GM21515 (cell line): Measurements from ENCODE around the gene LCOR.
"Not testable (repeated sequence)": the region's sequence is repeated elsewhere in the genome, so short reads cannot be mapped to it uniquely, and the experiment has no call there.

Experiments
- ATAC-seq: cut with Tn5 transposase; IDR thresholded peaks from one replicate; pipeline ENCODE4 v1.9.1; 2021; ENCODE audit not compliant: unreplicated experiment

LCOR gene

DNA sequence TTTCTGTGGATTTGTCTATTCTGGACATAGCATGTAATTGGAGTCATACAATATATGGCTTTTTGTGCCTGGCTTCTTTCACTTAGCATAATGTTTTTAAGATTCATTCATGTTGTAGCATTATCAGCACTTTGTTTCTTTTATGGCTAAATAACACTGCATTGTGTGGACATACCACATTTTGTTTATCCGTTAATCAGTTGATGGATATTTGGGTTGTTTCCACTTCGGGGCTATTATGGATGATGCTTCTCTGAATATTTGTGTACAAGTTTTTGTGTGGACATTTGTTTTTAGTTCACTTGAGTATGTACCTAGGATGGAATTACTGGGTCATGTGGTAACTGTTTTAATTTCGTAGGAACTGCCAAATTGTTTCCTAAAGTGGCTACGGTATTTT lies 6.4 kb downstream of the LCOR start:
- no peak for ATAC-seq

GRCh38 chr10:96840841-96841518 lies 8.9 kb downstream of the LCOR start:
- ATAC-seq = no peak

DNA sequence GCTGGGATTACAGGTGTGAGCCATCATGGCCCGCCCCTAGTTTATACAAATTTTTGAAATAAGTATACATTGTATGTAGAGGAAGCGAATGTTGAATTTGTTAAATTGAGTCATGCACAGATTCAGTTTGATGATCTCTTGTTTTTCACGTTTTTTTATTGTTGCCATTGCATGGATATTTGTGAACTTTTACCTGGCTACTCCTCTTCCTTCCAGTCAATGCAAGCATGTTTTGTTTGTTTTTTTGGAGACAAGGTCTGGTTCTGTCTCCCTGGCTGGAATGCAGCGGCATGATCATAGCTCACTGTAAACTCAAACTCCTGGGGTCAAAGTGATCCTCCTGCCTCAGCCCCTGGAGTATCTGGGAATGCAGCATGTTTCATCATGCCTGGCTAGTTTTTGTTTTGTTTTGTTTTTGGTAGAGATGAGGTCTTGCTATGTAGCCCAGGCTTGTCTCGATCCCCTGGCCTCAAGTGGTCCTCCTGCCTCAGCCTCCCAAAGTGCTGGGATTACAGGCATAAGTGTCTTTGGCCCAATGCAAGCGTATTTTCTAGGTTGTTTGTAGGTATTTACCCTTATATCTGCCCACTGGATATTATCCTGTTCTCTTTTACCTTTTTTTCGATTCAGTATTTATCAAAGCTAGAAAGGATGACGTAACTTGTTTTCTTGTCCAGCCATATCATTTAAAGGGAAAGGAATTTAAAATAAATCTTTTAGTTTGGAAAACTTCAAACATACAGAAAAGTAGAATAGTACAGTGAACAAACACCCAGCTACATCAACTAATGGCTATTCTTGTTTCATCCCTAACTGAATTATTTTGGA lies 11.0 kb downstream of the LCOR start:
- ATAC-seq = no peak

DNA sequence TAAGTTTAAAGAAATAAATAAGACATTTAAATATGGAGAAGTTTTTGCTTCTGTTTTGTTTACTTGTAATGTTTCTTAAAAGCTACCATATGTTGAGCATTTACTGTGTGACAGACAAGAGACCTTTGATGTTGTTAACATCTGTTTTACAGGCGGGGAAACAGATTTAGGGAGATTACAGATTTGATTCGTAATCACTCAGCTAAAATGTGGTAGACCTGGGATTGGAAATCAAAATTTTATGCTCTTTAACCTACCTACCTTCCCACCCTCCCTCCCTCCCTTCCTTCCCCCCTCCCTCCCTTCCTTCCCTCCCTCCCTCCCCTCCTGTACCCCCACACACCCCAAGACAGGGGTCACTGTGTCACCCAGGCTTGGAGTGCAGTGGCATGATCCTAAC lies 11.7 kb downstream of the LCOR start:
- no peak for ATAC-seq

GRCh38 chr10:96846395-96846794 lies 14.3 kb downstream of the LCOR start:
- ATAC-seq = no peak

DNA sequence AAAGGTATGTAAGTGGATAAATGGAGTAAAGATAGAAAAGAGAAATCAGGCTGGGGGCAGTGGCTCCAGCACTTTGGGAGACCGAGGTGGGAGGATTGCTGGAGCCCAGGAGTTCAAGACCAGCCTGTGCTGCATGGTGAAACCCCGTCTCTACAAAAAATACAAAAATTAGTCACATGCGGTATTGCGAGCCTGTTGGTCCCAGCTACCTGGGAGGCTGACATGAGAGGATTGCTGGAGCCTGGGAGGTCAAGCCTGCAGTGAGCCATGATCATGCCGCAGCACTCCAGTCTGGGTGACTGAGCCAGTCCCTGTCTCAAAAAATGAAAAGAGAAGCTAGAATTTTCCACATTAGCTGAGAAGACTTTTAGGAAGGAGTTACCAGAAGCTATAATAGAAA lies 14.8 kb downstream of the LCOR start:
- no peak for ATAC-seq

GRCh38 chr10:96847356-96847755 lies 15.3 kb downstream of the LCOR start:
- not testable (repeated sequence) for ATAC-seq

DNA sequence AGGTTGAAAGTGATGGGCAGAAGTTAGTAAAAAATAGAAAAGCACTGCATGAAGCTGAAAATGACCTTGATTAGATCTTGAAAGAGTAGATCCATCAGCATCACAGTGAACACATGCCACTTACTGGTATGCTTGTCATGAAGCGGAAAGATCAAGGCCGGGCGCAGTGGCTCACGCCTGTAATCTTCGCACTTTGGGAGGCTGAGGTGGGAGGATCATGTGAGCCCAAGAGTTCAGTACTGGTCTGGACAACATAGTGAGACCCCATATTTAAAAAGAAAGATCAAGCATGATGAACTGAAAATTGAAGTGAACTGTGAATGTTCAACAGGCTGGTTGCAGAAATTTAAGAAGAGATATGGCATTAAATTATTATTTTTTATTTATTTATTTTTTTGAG lies 18.0 kb downstream of the LCOR start:
- ATAC-seq = no peak

GRCh38 chr10:96850825-96851224 lies 18.7 kb downstream of the LCOR start:
- no peak for ATAC-seq

DNA sequence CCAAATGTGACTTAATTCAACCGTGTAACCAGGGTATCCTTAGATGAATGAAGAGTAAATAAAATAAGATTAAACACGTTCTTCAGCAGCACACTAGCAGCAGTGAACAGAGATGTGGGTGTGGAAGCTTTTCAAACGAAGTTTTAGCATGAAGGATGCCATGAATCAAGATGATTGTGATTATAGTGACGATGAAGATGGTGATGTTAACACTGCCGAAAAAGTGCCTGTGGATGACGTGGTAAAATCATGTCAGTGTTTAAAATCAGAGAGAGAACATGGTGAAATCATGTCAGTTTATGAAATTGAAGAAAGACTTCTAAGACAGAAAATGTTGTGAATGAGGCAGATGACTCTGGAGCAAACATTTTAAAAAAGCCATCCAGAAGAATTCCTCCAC lies 19.2 kb downstream of the LCOR start:
- no peak for ATAC-seq

- ATAC-seq = no peak
These were observed 24.2 kb downstream of the LCOR start for GRCh38 chr10:96856317-96856716.

- ATAC-seq = no peak
These were observed 25.4 kb downstream of the LCOR start for GRCh38 chr10:96857301-96858012.

DNA sequence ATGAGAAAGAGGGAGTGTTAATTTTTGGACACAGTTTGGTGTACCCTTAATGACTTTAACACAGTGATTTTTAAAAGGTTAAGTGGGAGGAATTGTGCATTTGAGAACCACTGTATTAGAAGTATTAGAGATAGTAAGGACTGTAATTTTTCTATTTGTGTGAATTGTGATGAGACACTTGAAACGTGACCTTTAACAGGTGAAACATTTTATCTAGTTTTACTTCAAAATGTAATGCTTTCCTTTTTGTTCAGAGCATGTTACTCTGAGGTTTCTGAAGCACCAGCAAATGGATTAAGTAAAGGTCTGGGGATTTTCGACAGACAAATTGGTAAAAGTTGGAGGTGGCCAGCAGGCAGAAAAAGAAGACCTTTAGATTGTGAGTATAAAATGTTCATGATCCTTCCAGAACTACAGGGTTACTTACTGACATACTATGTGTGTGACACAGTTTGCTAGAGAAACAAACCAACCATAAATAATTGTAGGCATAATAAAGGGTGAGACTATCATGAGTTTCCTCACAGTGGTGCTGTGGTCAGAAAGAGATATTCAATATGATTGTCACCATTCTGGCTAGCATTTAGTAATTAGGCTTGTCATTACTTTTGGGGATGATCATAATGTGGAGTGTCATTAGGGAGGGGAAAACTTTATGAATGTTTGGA lies 26.1 kb downstream of the LCOR start:
- no peak for ATAC-seq

DNA sequence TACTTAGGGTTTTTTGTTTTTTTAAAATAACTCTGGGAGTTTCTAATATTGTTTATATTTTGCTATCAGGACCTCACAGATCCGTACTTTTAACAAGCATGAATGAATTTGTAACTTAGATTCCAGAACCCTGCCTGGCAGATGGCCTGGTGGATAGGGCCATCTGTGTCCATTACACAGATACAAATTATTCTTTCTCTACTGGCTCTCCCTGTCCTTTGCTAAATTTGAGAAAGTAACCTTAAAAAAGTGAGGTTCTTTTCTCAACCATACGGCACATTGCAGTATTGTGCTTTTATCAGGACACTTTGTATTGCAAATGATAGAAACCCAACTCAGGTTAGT lies 26.6 kb downstream of the LCOR start:
- ATAC-seq = no peak

- ATAC-seq = no peak
These were observed 28.7 kb downstream of the LCOR start for GRCh38 chr10:96860631-96861277.

- no peak for ATAC-seq
These were observed 31.9 kb downstream of the LCOR start for GRCh38 chr10:96863922-96864543.

DNA sequence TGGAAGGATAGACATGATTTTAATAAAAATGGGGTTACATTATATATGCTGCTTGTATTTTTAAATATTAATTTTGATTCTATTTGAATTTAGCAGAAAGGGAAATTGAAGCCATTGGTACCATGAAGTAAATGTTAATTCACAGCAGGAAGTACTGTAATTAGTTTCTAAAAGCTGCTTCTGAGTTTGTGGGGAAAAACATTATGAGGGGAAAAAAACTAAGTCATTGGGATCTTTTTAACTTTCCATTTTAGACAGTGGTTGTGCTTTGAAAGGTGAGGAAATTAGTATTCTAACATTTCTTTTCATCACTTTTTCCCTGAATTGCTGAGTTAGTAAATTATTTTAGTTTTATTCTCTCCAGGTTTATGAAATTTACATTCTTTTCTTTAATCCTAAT lies 41.0 kb downstream of the LCOR start:
- ATAC-seq = no peak

DNA sequence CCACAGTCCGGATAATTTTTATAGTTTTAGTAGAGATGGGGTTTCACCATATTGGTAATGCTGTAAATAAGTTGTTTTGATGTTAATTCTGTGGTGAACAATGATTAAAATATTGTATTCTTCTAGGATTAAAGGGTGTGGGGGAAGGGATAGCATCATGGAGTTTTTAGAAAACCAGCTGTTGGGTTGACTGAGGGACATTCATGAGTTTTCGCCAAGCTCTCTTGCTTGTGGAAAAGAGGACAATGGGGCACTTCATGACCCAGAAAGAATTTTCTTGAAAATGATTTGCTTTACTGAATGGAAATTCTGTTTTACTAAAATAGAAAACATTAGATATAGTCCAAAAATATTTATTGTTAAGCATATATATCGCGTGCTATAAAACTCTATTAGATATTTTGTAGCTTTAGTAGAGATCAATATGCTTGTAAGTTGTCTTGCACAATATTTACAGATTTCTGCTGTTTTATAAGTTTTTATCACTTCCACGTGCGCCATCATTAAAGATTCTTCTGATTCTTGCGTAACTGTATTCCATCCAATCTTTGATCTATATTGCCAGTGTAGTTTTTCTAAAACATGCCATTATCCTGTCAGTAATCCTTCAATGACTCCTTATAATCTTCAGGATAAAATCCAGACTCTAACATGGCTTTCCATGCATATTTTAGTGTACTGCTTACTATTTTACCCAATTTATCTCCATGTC lies 41.8 kb downstream of the LCOR start:
- ATAC-seq = no peak

DNA sequence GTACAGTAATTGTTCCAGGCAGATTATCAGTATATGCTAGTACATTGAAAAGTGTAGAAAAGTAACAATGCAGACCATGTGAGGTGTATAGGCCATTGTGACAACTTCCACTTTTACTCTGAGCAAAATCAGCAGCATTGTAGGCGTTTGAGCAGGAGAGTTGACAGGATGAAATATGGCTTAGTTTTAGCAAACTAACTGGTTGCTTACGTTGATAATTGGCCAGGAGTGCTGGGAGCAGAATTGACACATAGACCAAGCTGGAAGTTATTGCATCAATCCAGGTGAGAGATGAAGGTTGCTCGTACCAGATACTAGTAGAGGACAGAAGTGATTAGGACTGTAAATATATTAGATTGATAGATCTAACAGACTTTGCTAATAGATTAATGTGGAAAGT lies 46.0 kb downstream of the LCOR start:
- ATAC-seq = no peak

DNA sequence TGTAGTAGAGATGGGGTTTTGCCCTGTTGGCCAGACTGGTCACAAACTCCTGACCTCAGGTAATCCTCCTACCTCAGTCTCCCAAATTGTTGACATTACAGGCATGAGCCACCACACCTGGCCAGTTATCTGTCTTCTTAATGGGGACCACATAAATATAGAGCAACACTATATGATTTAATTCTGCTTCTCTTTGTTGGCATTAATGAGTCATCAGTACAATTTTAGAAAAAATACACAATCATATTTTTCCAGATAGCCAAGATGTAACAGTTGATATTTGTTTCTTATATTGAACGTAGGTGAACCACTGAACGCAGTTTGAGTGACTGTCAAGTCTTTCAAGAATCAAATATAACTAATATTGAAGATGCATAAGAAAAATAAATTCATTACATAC lies 48.5 kb downstream of the LCOR start:
- no peak for ATAC-seq
